WTC11 (cell line): ENCODE data around the gene KLHL10. TPM values are rescaled to one million over a fixed set of nuclear protein-coding genes. Genes with fewer than 3 reads are reported as not detected.
"Not testable (repeated sequence)": the region's sequence is repeated elsewhere in the genome, so short reads cannot be mapped to it uniquely, and the experiment has no call there.

ENCODE experiments used
- ATAC-seq: fragments of 200-7000 bp; cut with Tn5 transposase; 2 replicates; pipeline ENCODE4 v1.10.0; 2021; ENCODE audit warnings: mild to moderate bottlenecking, moderate library complexity
- CTCF ChIA-PET: fragments of 300-600 bp; sonication (Branson Sonifier 250); formaldehyde crosslinking; loops from one replicate; lab custom pipeline; 2021; ENCODE audit warnings: antibody characterized with exemption; lab: Charles Lee
- POLR2A ChIA-PET: fragments of 350-600 bp; sonication (Branson Sonifier 250); formaldehyde crosslinking; loops from one replicate; lab custom pipeline; 2021; ENCODE audit warnings: antibody characterized with exemption; lab: Charles Lee
- DNase-seq: peaks from one replicate; pipeline ENCODE4 v3.0.0; 2021; ENCODE audit warnings: low spot score
- H3K27ac Mint-ChIP-seq: 2 replicates; pipeline ENCODE4 v1.8.0; 2021; ENCODE audit warnings: mixed read lengths
- H3K27me3 Mint-ChIP-seq: 2 replicates; pipeline ENCODE4 v1.8.0; 2021; ENCODE audit warnings: low read depth, mild to moderate bottlenecking, moderate library complexity, mixed read lengths
- H3K36me3 Mint-ChIP-seq: 2 replicates; pipeline ENCODE4 v1.8.0; 2021; ENCODE audit warnings: mixed read lengths
- H3K4me1 Mint-ChIP-seq: 2 replicates; pipeline ENCODE4 v1.8.0; 2022; ENCODE audit warnings: mixed read lengths
- H3K4me3 Mint-ChIP-seq: 2 replicates; pipeline ENCODE4 v1.8.0; 2021; ENCODE audit warnings: mild to moderate bottlenecking, moderate library complexity, mixed read lengths
- H3K9me3 Mint-ChIP-seq: 2 replicates; pipeline ENCODE4 v1.8.0; 2021; ENCODE audit warnings: mixed read lengths
- AFF4 ChIP-seq: sonication (generic); formaldehyde crosslinking; IDR thresholded peaks from 2 replicates; pipeline ENCODE4 v1.8.1; 2023; ENCODE audit warnings: mild to moderate bottlenecking, missing genetic modification reagents, borderline replicate concordance
- CREB1 ChIP-seq: sonication (generic); formaldehyde crosslinking; IDR thresholded peaks from 2 replicates; pipeline ENCODE4 v1.8.0; 2023; ENCODE audit warnings: mild to moderate bottlenecking, missing genetic modification reagents
- GABPB1 ChIP-seq: sonication (generic); formaldehyde crosslinking; IDR thresholded peaks from 2 replicates; pipeline ENCODE4 v1.8.1; 2023; ENCODE audit warnings: mild to moderate bottlenecking, missing genetic modification reagents
- MXD4 ChIP-seq: fragments of 250-450 bp; sonication (Bioruptor Pico); IDR thresholded peaks from 2 replicates; pipeline ENCODE4 v1.8.0; 2021; ENCODE audit warnings: mild to moderate bottlenecking, moderate library complexity, borderline replicate concordance
- NFYB ChIP-seq: sonication (generic); formaldehyde crosslinking; conservative IDR thresholded peaks from 2 replicates; pipeline ENCODE4 v1.8.0; 2022; ENCODE audit warnings: low read depth, missing genetic modification reagents
- PRDM15 ChIP-seq: sonication (generic); formaldehyde crosslinking; IDR thresholded peaks from 2 replicates; pipeline ENCODE4 v1.8.0; 2022; ENCODE audit warnings: missing genetic modification reagents
- SMAD3 ChIP-seq: sonication (generic); formaldehyde crosslinking; IDR thresholded peaks from 2 replicates; pipeline ENCODE4 v1.8.0; 2022; ENCODE audit warnings: missing genetic modification reagents, mild to moderate bottlenecking, borderline replicate concordance
- SMAD4 ChIP-seq: sonication (generic); formaldehyde crosslinking; IDR thresholded peaks from 2 replicates; pipeline ENCODE4 v1.8.0; 2022; ENCODE audit warnings: mild to moderate bottlenecking, missing genetic modification reagents
- SP1 ChIP-seq: sonication (generic); formaldehyde crosslinking; conservative IDR thresholded peaks from 2 replicates; pipeline ENCODE4 v1.8.1; 2022; ENCODE audit warnings: missing genetic modification reagents
- USF1 ChIP-seq: sonication (generic); formaldehyde crosslinking; IDR thresholded peaks from 2 replicates; pipeline ENCODE4 v1.8.0; 2022; ENCODE audit warnings: mild to moderate bottlenecking, missing genetic modification reagents
- ZBTB43 ChIP-seq: sonication (generic); formaldehyde crosslinking; IDR thresholded peaks from 2 replicates; pipeline ENCODE4 v1.8.1; 2023; ENCODE audit warnings: mild to moderate bottlenecking, missing genetic modification reagents
- total RNA-seq: library from RNA; stranded (reverse); gene quantifications from 3 replicates; pipeline ENCODE4 v1.2.3, GENCODE V29; 2021

KLHL10 gene
- total RNA-seq, 1 experiment from 2014 or later: 0.35 TPM

GRCh38 chr17:41836550-41837196, 952 bp upstream of the KLHL10 start:
- Mint-ChIP-seq H3K27me3 (peaks cover 14% of the 10 kb centered on the region), H3K4me3 (peak overlapping the region; percentile 77), H3K4me1 (peaks cover 9% of the 10 kb centered on the region), H3K27ac (no peak overlapping the region), H3K9me3 (no peaks in the 10 kb centered on the region), H3K36me3 (peaks cover 18% of the 10 kb centered on the region)
- ChIA-PET CTCF (interaction anchor here (1.9 kb wide), 1 partner anchor 99 kb away, joined by 6 read pairs; no protein-coding TSS in a partner anchor), POLR2A (interaction anchor here (0.7 to 1.7 kb wide), 2 partner anchors 15 to 25 kb away, joined by 3 to 4 read pairs; partner anchors contain the start of gene P3H4)
- ATAC-seq (no peak), DNase-seq (no peak)
- peak; percentile 33; the same call in 1 of the 2 replicates for TF ChIP-seq GABPB1 (CRISPR knock-in tag)
- no peak for TF ChIP-seq ZBTB43 (CRISPR knock-in tag)

- H3K36me3 Mint-ChIP-seq, H3K4me3 Mint-ChIP-seq, POLR2A ChIA-PET: not testable (repeated sequence)
Observed at GRCh38 chr17:41839448-41839847, 1.8 kb downstream of the KLHL10 start.

GRCh38 chr17:41840781-41841180, 3.2 kb downstream of the KLHL10 start:
- H3K4me1 Mint-ChIP-seq, POLR2A ChIA-PET, ATAC-seq, DNase-seq, H3K9me3 Mint-ChIP-seq, H3K36me3 Mint-ChIP-seq, H3K27ac Mint-ChIP-seq, H3K4me3 Mint-ChIP-seq: not testable (repeated sequence)
- CTCF ChIA-PET: interaction anchor here (1.1 kb wide), 1 partner anchor 119 kb away, joined by 3 read pairs; no protein-coding TSS in a partner anchor
- peaks cover 14% of the 10 kb centered on the region for H3K27me3 Mint-ChIP-seq

More at GRCh38 chr17:41839448-41839847, 1.8 kb downstream of the KLHL10 start:
- not testable (repeated sequence) for H3K9me3 Mint-ChIP-seq, ATAC-seq, H3K27ac Mint-ChIP-seq, H3K4me1 Mint-ChIP-seq, DNase-seq
- CTCF ChIA-PET: interaction anchor here (1.4 kb wide), 1 partner anchor 102 kb away, joined by 4 read pairs; no protein-coding TSS in a partner anchor
- H3K27me3 Mint-ChIP-seq: peaks cover 14% of the 10 kb centered on the region

GRCh38 chr17:41844971-41845370, 7.3 kb downstream of the KLHL10 start:
- DNase-seq: no peak
- H3K27me3 Mint-ChIP-seq: no peaks in the 10 kb centered on the region
- no peaks in the 10 kb centered on the region for H3K36me3 Mint-ChIP-seq
- peaks cover 2% of the 10 kb centered on the region; the same call in 1 of the 2 replicates for H3K4me1 Mint-ChIP-seq
- no peak overlapping the region for H3K4me3 Mint-ChIP-seq
- 0 out of 2 replicates have a peak overlapping the region, but pooled peaks have one; percentile 4 for H3K27ac Mint-ChIP-seq
- ChIA-PET POLR2A (no interaction called here), CTCF (no interaction called here)
- H3K9me3 Mint-ChIP-seq: no peaks in the 10 kb centered on the region
- TF ChIP-seq MXD4 (CRISPR knock-in tag) (no peak), PRDM15 (CRISPR knock-in tag) (no peak), SP1 (no peak), SMAD3 (no peak), SMAD4 (CRISPR knock-in tag) (no peak), USF1 (no peak), AFF4 (no peak), NFYB (CRISPR knock-in tag) (no peak), CREB1 (CRISPR knock-in tag) (no peak)
- no peak for ATAC-seq
